SK-N-SH (cell line): ENCODE results near the gene KCNB1. TPM values are rescaled to one million over a fixed set of nuclear protein-coding genes. Genes with fewer than 3 reads are reported as not detected.

Experiments used
- CTCF ChIA-PET: fragments of 300-600, 350-600 bp; formaldehyde crosslinking; extraction: SDS; loops from one replicate; lab custom pipeline; 2021; lab: Yijun Ruan, JAX
- POLR2A ChIA-PET: fragments of 350-600 bp; sonication (Branson Sonifier 250); formaldehyde crosslinking; extraction: SDS; loops from one replicate; lab custom pipeline; 2020; ENCODE audit warnings: antibody characterized with exemption, inconsistent platforms; lab: Yijun Ruan, JAX
- DNase-seq: peaks from one replicate; pipeline ENCODE4 v3.0.0; 2012
- H2AFZ ChIP-seq: fragments of 200-600 bp; sonication (generic); 2 replicates; pipeline ENCODE4 v1.8.1; 2016; ENCODE audit warnings: antibody characterized with exemption, mild to moderate bottlenecking, low read depth
- H3F3A ChIP-seq: fragments of 200-600 bp; sonication (generic); replicated peaks from 2 replicates; pipeline ENCODE3; 2016; ENCODE audit warnings: antibody characterized with exemption, mild to moderate bottlenecking; ENCODE audit not compliant: insufficient read depth
- H3K27ac ChIP-seq, 2 experiments: fragments of 200-500 bp in 1 of 2; fragments of 200-600 bp in 1 of 2; sonication (Bioruptor generic) in 1 of 2; sonication (generic), shearing (Covaris generic) in 1 of 2; 2 replicates each; pipeline versions ENCODE4 v1.5.1 to v1.6.1; 2014 to 2016; ENCODE audit warnings: low read depth in 2 of 2, inconsistent platforms in 1 of 2, low read length in 1 of 2, mild to moderate bottlenecking in 1 of 2, mixed read lengths in 1 of 2
- H3K27me3 ChIP-seq: fragments of 200-600 bp; sonication (generic), shearing (Covaris generic); 2 replicates; pipeline ENCODE4 v1.6.1; 2016; ENCODE audit warnings: mixed run types; ENCODE audit not compliant: insufficient read depth
- H3K36me3 ChIP-seq, 2 experiments: fragments of 200-500 bp in 1 of 2; fragments of 200-600 bp in 1 of 2; sonication (Bioruptor generic) in 1 of 2; sonication (generic) in 1 of 2; replicated peaks in 1 of 2; 2 replicates each; pipeline versions ENCODE3 to v1.5.1; 2014 to 2016; ENCODE audit warnings: low read length in 1 of 2, mild to moderate bottlenecking in 1 of 2; ENCODE audit not compliant: insufficient read depth in 2 of 2, control insufficient read depth in 1 of 2
- H3K4me1 ChIP-seq, 2 experiments: fragments of 200-500 bp in 1 of 2; fragments of 200-600 bp in 1 of 2; sonication (Bioruptor generic) in 1 of 2; sonication (generic), shearing (Covaris generic) in 1 of 2; 2 replicates each; pipeline versions ENCODE4 v1.5.1 to v1.6.1; 2014 to 2016; ENCODE audit warnings: low read depth in 1 of 2, low read length in 1 of 2, mixed run types in 1 of 2; ENCODE audit not compliant: insufficient read depth in 2 of 2, control insufficient read depth in 1 of 2
- H3K4me2 ChIP-seq: fragments of 200-600 bp; sonication (generic), shearing (Covaris generic); 2 replicates; pipeline ENCODE4 v1.6.1; 2017; ENCODE audit warnings: mixed run types
- H3K4me3 ChIP-seq, 2 experiments: fragments of 200-500 bp in 1 of 2; fragments of 200-600 bp in 1 of 2; sonication (Bioruptor generic) in 1 of 2; sonication (generic), shearing (Covaris generic) in 1 of 2; 2 replicates each; pipeline versions ENCODE4 v1.5.1 to v1.8.1; 2014 to 2016; ENCODE audit warnings: low read depth in 2 of 2, inconsistent platforms in 1 of 2, low read length in 1 of 2, mild to moderate bottlenecking in 1 of 2, mixed read lengths in 1 of 2, moderate library complexity in 1 of 2
- H3K79me2 ChIP-seq: fragments of 200-600 bp; sonication (generic); 2 replicates; pipeline ENCODE4 v1.8.1; 2017; ENCODE audit warnings: mild to moderate bottlenecking; ENCODE audit not compliant: insufficient read depth
- H3K9ac ChIP-seq: fragments of 200-600 bp; sonication (generic); 2 replicates; pipeline ENCODE4 v1.6.1; 2017; ENCODE audit warnings: mixed run types
- H3K9me2 ChIP-seq: fragments of 200-600 bp; sonication (generic); 2 replicates; pipeline ENCODE4 v1.6.1; 2017; ENCODE audit warnings: mixed run types
- H3K9me3 ChIP-seq: fragments of 200-600 bp; sonication (generic); 2 replicates; pipeline ENCODE4 v1.6.1; 2017; ENCODE audit warnings: mixed run types, mild to moderate bottlenecking, moderate library complexity
- H4K20me1 ChIP-seq: fragments of 200-600 bp; sonication (generic); 2 replicates; pipeline ENCODE4 v1.6.1; 2017; ENCODE audit warnings: mild to moderate bottlenecking, mixed run types; ENCODE audit not compliant: insufficient read depth
- CHD2 ChIP-seq: fragments of 150-350 bp; IDR thresholded peaks from 2 replicates; pipeline ENCODE4 v1.6.1; 2018; ENCODE audit warnings: low read length; ENCODE audit not compliant: partially characterized antibody
- GABPA ChIP-seq: IDR thresholded peaks from 2 replicates; pipeline ENCODE4 v1.4.0; 2012; ENCODE audit warnings: low read depth, mild to moderate bottlenecking
- GATA2 ChIP-seq: sonication (generic); formaldehyde crosslinking; IDR thresholded peaks from 2 replicates; pipeline ENCODE4 v1.5.0; 2020; ENCODE audit warnings: mild to moderate bottlenecking, missing genetic modification reagents
- NFIC ChIP-seq: IDR thresholded peaks from 2 replicates; pipeline ENCODE4 v1.4.0; 2012; ENCODE audit warnings: borderline replicate concordance
- RAD21 ChIP-seq: IDR thresholded peaks from 2 replicates; pipeline ENCODE4 v1.6.1; 2012; ENCODE audit warnings: mild to moderate bottlenecking, low read length
- RCOR1 ChIP-seq: fragments of 150-350 bp; IDR thresholded peaks from 2 replicates; pipeline ENCODE4 v1.6.1; 2017; ENCODE audit warnings: antibody characterized with exemption, low read length
- RFX5 ChIP-seq: IDR thresholded peaks from 2 replicates; pipeline ENCODE4 v1.6.1; 2012; ENCODE audit warnings: mild to moderate bottlenecking, improper control_type of control experiment, low read length
- TAF1 ChIP-seq: IDR thresholded peaks from 2 replicates; pipeline ENCODE4 v1.6.1; 2012; ENCODE audit warnings: low read depth, mild to moderate bottlenecking, low read length, moderate library complexity, borderline replicate concordance
- TCF12 ChIP-seq: IDR thresholded peaks from 2 replicates; pipeline ENCODE4 v1.4.0; 2012
- TEAD4 ChIP-seq: IDR thresholded peaks from 2 replicates; pipeline ENCODE4 v1.4.0; 2012; ENCODE audit warnings: mild to moderate bottlenecking, borderline replicate concordance; ENCODE audit not compliant: insufficient read depth
- WGBS: methylation state at CpG from one replicate; pipeline ENCODE4 v1.1.6; 2017; ENCODE audit warnings: low lambda C conversion rate; 5-methylcytosine and 5-hydroxymethylcytosine counted together
- polyA plus RNA-seq, 3 experiments: library from polyadenylated mRNA; depleted of rRNA; stranded (reverse); fragments of >200 nt; gene quantifications; 2 replicates each; pipeline ENCODE4 v1.2.3, GENCODE V29; 2012
- TF ChIP-seq, protein P1 (sequence below): IDR thresholded peaks from 2 replicates; pipeline ENCODE4 v1.4.0; 2012; ENCODE audit warnings: low read depth
- TF ChIP-seq, protein P2 (sequence below): fragments of 150-350 bp; IDR thresholded peaks from 2 replicates; pipeline ENCODE4 v1.6.1; 2017; ENCODE audit warnings: antibody characterized with exemption, low read length, low read depth, borderline replicate concordance
- TF ChIP-seq, protein P3 (sequence below): IDR thresholded peaks from 2 replicates; pipeline ENCODE4; 2012
- TF ChIP-seq, protein P4 (sequence below): IDR thresholded peaks from 2 replicates; pipeline ENCODE4 v1.4.0; 2012; ENCODE audit warnings: low read depth, borderline replicate concordance
- TF ChIP-seq, protein P5 (sequence below): IDR thresholded peaks from 2 replicates; pipeline ENCODE4 v1.4.0; 2012; ENCODE audit warnings: low read depth, borderline replicate concordance
- TF ChIP-seq, protein P6 (sequence below): IDR thresholded peaks from 2 replicates; pipeline ENCODE4 v1.6.1; 2012; ENCODE audit warnings: mild to moderate bottlenecking, low read depth, low read length, moderate library complexity

Gene KCNB1
- polyA plus RNA-seq, 1 of the 3 experiments (the other 2 are of a cell fraction): 0.82 TPM

DNA sequence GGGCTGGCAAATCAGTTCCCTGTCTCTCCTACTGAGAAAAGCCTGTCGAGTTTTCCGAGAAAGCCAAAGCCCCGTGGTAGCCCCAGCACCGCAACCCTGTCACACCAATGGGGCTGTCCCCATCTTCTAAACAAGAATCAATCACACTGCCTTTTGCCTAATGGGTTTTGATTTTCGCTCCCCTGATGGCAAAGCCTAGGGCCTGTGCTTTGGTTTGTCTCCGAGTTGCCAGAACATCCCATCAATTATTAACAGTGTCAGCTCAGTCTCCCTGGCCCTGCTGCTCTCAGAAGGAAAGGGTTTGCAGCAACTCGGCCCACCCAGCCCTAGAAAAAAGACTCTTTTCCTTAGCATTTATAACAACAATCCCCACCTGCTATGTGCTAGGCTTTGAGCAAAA, 4.2 kb downstream of the KCNB1 start:
- H3F3A ChIP-seq: no peaks in the 10 kb centered on the region
- H4K20me1 ChIP-seq: no peaks in the 10 kb centered on the region
- WGBS: 57% methylated on average over 7 of the region's 7 CpGs
- TF ChIP-seq TEAD4 (no peak), RCOR1 (no peak), TCF12 (no peak), TAF1 (no peak), GATA2 (CRISPR knock-in tag) (no peak), CHD2 (no peak), RFX5 (no peak), RAD21 (no peak), NFIC (no peak), GABPA (no peak)
- TF ChIP-seq, protein P1, sequence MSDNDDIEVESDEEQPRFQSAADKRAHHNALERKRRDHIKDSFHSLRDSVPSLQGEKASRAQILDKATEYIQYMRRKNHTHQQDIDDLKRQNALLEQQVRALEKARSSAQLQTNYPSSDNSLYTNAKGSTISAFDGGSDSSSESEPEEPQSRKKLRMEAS: no peak
- TF ChIP-seq, protein P2, sequence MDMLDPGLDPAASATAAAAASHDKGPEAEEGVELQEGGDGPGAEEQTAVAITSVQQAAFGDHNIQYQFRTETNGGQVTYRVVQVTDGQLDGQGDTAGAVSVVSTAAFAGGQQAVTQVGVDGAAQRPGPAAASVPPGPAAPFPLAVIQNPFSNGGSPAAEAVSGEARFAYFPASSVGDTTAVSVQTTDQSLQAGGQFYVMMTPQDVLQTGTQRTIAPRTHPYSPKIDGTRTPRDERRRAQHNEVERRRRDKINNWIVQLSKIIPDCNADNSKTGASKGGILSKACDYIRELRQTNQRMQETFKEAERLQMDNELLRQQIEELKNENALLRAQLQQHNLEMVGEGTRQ: no peak
- TF ChIP-seq, protein P3, sequence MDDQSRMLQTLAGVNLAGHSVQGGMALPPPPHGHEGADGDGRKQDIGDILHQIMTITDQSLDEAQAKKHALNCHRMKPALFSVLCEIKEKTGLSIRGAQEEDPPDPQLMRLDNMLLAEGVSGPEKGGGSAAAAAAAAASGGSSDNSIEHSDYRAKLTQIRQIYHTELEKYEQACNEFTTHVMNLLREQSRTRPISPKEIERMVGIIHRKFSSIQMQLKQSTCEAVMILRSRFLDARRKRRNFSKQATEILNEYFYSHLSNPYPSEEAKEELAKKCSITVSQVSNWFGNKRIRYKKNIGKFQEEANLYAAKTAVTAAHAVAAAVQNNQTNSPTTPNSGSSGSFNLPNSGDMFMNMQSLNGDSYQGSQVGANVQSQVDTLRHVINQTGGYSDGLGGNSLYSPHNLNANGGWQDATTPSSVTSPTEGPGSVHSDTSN: no peak
- TF ChIP-seq, protein P4, sequence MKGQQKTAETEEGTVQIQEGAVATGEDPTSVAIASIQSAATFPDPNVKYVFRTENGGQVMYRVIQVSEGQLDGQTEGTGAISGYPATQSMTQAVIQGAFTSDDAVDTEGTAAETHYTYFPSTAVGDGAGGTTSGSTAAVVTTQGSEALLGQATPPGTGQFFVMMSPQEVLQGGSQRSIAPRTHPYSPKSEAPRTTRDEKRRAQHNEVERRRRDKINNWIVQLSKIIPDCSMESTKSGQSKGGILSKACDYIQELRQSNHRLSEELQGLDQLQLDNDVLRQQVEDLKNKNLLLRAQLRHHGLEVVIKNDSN: no peak
- TF ChIP-seq, protein P5, sequence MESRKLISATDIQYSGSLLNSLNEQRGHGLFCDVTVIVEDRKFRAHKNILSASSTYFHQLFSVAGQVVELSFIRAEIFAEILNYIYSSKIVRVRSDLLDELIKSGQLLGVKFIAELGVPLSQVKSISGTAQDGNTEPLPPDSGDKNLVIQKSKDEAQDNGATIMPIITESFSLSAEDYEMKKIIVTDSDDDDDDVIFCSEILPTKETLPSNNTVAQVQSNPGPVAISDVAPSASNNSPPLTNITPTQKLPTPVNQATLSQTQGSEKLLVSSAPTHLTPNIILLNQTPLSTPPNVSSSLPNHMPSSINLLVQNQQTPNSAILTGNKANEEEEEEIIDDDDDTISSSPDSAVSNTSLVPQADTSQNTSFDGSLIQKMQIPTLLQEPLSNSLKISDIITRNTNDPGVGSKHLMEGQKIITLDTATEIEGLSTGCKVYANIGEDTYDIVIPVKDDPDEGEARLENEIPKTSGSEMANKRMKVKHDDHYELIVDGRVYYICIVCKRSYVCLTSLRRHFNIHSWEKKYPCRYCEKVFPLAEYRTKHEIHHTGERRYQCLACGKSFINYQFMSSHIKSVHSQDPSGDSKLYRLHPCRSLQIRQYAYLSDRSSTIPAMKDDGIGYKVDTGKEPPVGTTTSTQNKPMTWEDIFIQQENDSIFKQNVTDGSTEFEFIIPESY: no peak
- TF ChIP-seq, protein P6, sequence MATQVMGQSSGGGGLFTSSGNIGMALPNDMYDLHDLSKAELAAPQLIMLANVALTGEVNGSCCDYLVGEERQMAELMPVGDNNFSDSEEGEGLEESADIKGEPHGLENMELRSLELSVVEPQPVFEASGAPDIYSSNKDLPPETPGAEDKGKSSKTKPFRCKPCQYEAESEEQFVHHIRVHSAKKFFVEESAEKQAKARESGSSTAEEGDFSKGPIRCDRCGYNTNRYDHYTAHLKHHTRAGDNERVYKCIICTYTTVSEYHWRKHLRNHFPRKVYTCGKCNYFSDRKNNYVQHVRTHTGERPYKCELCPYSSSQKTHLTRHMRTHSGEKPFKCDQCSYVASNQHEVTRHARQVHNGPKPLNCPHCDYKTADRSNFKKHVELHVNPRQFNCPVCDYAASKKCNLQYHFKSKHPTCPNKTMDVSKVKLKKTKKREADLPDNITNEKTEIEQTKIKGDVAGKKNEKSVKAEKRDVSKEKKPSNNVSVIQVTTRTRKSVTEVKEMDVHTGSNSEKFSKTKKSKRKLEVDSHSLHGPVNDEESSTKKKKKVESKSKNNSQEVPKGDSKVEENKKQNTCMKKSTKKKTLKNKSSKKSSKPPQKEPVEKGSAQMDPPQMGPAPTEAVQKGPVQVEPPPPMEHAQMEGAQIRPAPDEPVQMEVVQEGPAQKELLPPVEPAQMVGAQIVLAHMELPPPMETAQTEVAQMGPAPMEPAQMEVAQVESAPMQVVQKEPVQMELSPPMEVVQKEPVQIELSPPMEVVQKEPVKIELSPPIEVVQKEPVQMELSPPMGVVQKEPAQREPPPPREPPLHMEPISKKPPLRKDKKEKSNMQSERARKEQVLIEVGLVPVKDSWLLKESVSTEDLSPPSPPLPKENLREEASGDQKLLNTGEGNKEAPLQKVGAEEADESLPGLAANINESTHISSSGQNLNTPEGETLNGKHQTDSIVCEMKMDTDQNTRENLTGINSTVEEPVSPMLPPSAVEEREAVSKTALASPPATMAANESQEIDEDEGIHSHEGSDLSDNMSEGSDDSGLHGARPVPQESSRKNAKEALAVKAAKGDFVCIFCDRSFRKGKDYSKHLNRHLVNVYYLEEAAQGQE: no peak
- no peak overlapping the region for H3K9ac ChIP-seq
- CTCF ChIA-PET: interaction anchor here (0.9 to 2.3 kb wide), 5 partner anchors 14 to 144 kb away, joined by 3 to 13 read pairs (median 5); no protein-coding TSS in a partner anchor
- no peaks in the 10 kb centered on the region for H3K36me3 ChIP-seq
- DNase-seq: no peak
- no peak overlapping the region for H3K4me2 ChIP-seq
- H3K4me1 ChIP-seq: peaks cover 0 to 8% of the 10 kb centered on the region in 2 experiments; a peak in 1 of 4 replicates
- no peaks in the 10 kb centered on the region for H3K9me2 ChIP-seq
- no peak overlapping the region for H3K27ac ChIP-seq
- no peaks in the 10 kb centered on the region for H3K79me2 ChIP-seq
- POLR2A ChIA-PET: no interaction called here
- H2AFZ ChIP-seq: no peak overlapping the region
- H3K27me3 ChIP-seq: no peaks in the 10 kb centered on the region
- H3K4me3 ChIP-seq: no peak overlapping the region
- no peaks in the 10 kb centered on the region for H3K9me3 ChIP-seq
